GM12872 (cell line): ENCODE data around the gene LCNL1.

Experiments used
- TF ChIP-seq, protein P1 (sequence below): IDR thresholded peaks from 3 replicates; pipeline ENCODE4 v1.5.1; 2011; ENCODE audit warnings: low read depth, mild to moderate bottlenecking, low read length, moderate library complexity; ENCODE audit not compliant: insufficient read depth

Gene LCNL1

DNA sequence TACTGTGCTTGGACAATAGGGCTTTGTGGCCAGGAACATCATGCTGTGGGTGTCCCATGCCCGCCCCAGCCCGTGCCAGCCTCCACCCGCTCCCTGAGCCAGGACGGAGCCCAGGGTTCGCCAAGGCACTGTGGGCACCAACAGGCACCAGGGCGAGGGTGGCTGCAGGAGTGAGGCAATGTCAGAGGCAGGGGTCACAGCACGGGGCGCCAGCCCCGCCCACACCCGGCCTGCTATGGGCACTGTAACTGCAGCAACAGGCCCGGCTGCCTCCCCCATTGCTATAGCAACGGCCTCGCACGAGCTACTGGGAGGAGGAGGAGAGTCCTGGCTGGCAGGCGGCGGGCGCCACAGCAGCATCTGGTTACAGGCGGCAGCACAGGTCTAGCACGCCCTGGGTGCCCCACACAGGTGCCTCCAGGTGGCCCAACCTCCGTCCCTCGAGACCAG is 42.7 kb downstream of the LCNL1 start:
- TF ChIP-seq, protein P1, sequence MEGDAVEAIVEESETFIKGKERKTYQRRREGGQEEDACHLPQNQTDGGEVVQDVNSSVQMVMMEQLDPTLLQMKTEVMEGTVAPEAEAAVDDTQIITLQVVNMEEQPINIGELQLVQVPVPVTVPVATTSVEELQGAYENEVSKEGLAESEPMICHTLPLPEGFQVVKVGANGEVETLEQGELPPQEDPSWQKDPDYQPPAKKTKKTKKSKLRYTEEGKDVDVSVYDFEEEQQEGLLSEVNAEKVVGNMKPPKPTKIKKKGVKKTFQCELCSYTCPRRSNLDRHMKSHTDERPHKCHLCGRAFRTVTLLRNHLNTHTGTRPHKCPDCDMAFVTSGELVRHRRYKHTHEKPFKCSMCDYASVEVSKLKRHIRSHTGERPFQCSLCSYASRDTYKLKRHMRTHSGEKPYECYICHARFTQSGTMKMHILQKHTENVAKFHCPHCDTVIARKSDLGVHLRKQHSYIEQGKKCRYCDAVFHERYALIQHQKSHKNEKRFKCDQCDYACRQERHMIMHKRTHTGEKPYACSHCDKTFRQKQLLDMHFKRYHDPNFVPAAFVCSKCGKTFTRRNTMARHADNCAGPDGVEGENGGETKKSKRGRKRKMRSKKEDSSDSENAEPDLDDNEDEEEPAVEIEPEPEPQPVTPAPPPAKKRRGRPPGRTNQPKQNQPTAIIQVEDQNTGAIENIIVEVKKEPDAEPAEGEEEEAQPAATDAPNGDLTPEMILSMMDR: no peak

- TF ChIP-seq, protein P1: no peak
Observed at GRCh38 chr9:137026384-137026783, 43.6 kb downstream of the LCNL1 start.

- TF ChIP-seq, protein P1: no peak
Observed at GRCh38 chr9:137026828-137027227, 44.0 kb downstream of the LCNL1 start.

DNA sequence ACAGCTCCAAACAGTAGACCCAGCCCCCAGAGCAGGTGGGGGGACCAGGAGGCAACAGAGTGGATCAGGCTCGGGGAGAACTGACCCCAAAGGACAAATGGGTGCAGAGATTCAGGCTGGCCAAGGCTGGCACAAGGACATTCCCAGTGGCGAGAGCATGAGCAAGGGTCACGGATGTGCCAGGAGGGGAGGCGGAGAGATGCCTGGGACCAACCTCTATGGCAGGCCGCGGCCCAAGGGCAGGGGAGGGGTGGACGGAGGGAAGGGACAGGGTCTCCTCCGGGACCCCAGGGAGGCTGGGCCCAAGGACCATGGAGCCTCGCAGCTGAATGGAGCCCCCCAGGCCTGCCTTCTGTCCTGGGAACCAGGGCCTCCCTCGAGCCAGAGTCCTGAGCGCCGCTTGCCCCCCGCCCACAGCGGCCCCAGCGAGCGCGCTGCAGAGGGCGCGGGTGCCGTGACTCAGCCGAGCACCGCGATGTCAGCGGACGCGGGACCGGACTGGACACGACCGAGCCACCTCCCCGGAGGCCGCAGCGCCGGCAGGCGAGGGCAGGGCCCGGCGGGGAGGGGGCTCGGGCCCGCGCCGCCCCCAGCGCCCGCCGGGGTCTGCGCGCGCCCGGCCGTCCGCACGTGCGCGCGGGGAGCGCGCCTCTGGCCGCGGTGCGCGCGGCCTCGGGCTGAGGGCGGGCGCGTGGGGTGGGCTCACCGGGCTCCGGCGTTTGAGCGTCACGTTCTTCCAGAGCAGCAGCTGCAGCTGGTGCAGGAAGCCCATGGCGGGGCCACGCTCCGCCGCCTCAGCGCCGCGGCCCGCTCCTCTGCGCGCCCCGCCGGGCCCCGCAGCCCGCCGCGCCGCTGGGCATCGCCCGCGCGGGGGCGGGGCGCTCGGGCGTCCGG is 44.8 kb downstream of the LCNL1 start, which contains the start of gene ABCA2:
ABCA2 (minus strand) TSS at position 869 of the 894 bp plus-strand sequence; CDS start at position 772, 97 bp downstream.
- TF ChIP-seq, protein P1: no peak

GRCh38 chr9:137028263-137029057 is 45.7 kb downstream of the LCNL1 start:
- TF ChIP-seq, protein P1: peak; percentile 81

GRCh38 chr9:137029058-137029936 is 46.5 kb downstream of the LCNL1 start:
- TF ChIP-seq, protein P1: peak; percentile 96
